Mesenchymal stem cell (in vitro differentiated cells and primary cell): Measurements from ENCODE around the gene MAP4.

ENCODE experiments used
- DNase-seq: peaks from one replicate; pipeline ENCODE4 v3.0.0-alpha.2; 2013
- H2AFZ ChIP-seq: one replicate; pipeline ENCODE4 v1.6.1; 2013; ENCODE audit warnings: low read depth, mild to moderate bottlenecking, control low read depth, inconsistent platforms, low read length, moderate library complexity
- H2AK5ac ChIP-seq: 2 replicates; pipeline ENCODE4 v1.6.1; 2013; ENCODE audit warnings: low read length, moderate library complexity, mild to moderate bottlenecking, inconsistent platforms; ENCODE audit not compliant: severe bottlenecking
- H2BK120ac ChIP-seq: one replicate; pipeline ENCODE4 v1.6.1; 2013; ENCODE audit warnings: low read depth, mild to moderate bottlenecking, inconsistent platforms, low read length, moderate library complexity
- H2BK12ac ChIP-seq, 2 experiments: one replicate each; pipeline ENCODE4 v1.6.1; 2013; ENCODE audit warnings: inconsistent platforms in 2 of 2, low read length in 2 of 2, mild to moderate bottlenecking in 2 of 2, moderate library complexity in 2 of 2, control low read depth in 1 of 2
- H2BK15ac ChIP-seq: one replicate; pipeline ENCODE4 v1.6.1; 2013; ENCODE audit warnings: mild to moderate bottlenecking, low read depth, inconsistent platforms; ENCODE audit not compliant: poor library complexity, severe bottlenecking
- H2BK5ac ChIP-seq: 2 replicates; pipeline ENCODE4 v1.6.1; 2013; ENCODE audit warnings: low read depth, mild to moderate bottlenecking, low read length, control low read depth, inconsistent platforms; ENCODE audit not compliant: poor library complexity, severe bottlenecking
- H3K14ac ChIP-seq, 2 experiments: one replicate each; pipeline ENCODE4 v1.6.1; 2013; ENCODE audit warnings: inconsistent platforms in 2 of 2, low read length in 2 of 2, control low read depth in 1 of 2, mild to moderate bottlenecking in 1 of 2, moderate library complexity in 1 of 2
- H3K18ac ChIP-seq, 2 experiments: one replicate each; pipeline ENCODE4 v1.6.1; 2013; ENCODE audit warnings: inconsistent platforms in 2 of 2, low read length in 2 of 2, control low read depth in 1 of 2, low read depth in 1 of 2, mild to moderate bottlenecking in 1 of 2
- H3K23ac ChIP-seq, 2 experiments: one replicate each; pipeline ENCODE4 v1.6.1; 2013; ENCODE audit warnings: inconsistent platforms in 2 of 2, low read length in 2 of 2, mild to moderate bottlenecking in 2 of 2, moderate library complexity in 2 of 2, control low read depth in 1 of 2
- H3K27ac ChIP-seq: 2 replicates; pipeline ENCODE4 v1.5.1; 2013; ENCODE audit warnings: mild to moderate bottlenecking, moderate library complexity, low read length, control low read depth, inconsistent platforms; ENCODE audit not compliant: poor library complexity, severe bottlenecking
- H3K27me3 ChIP-seq, 2 experiments: 2 replicates each; pipeline versions ENCODE4 v1.6.1 to v1.7.0; 2013; ENCODE audit warnings: low read length in 2 of 2, mild to moderate bottlenecking in 2 of 2, moderate library complexity in 2 of 2, control low read depth in 1 of 2, inconsistent platforms in 1 of 2; ENCODE audit not compliant: control insufficient read depth in 1 of 2, insufficient read depth in 1 of 2
- H3K36me3 ChIP-seq, 2 experiments: 2 replicates each; pipeline versions ENCODE4 v1.6.1 to v1.7.0; 2013; ENCODE audit warnings: low read length in 2 of 2, control low read depth in 1 of 2, inconsistent platforms in 1 of 2, low read depth in 1 of 2, mild to moderate bottlenecking in 1 of 2; ENCODE audit not compliant: insufficient read depth in 2 of 2, control insufficient read depth in 1 of 2
- H3K4ac ChIP-seq, 2 experiments: one replicate each; pipeline ENCODE4 v1.6.1; 2013; ENCODE audit warnings: inconsistent platforms in 2 of 2, low read length in 2 of 2, mild to moderate bottlenecking in 2 of 2, moderate library complexity in 2 of 2, control low read depth in 1 of 2, low read depth in 1 of 2
- H3K4me1 ChIP-seq: 2 replicates; pipeline ENCODE4 v1.6.1; 2013; ENCODE audit warnings: low read depth, low read length, control low read depth; ENCODE audit not compliant: control insufficient read depth, insufficient read depth
- H3K4me2 ChIP-seq: 2 replicates; pipeline ENCODE4 v1.6.1; 2013; ENCODE audit warnings: low read length, mild to moderate bottlenecking, inconsistent platforms; ENCODE audit not compliant: poor library complexity, severe bottlenecking
- H3K4me3 ChIP-seq, 2 experiments: 2 replicates each; pipeline versions ENCODE4 v1.5.1 to v1.7.0; 2013; ENCODE audit warnings: low read length in 2 of 2, mild to moderate bottlenecking in 2 of 2, control low read depth in 1 of 2, low read depth in 1 of 2; ENCODE audit not compliant: insufficient read depth in 1 of 2
- H3K79me1 ChIP-seq: replicated peaks from 2 replicates; pipeline ENCODE4 v1.6.1; 2013; ENCODE audit warnings: mild to moderate bottlenecking, control low read depth, low read length, inconsistent platforms; ENCODE audit not compliant: poor library complexity, severe bottlenecking
- H3K9ac ChIP-seq: 2 replicates; pipeline ENCODE4 v1.7.0; 2013; ENCODE audit warnings: mild to moderate bottlenecking, low read length, moderate library complexity
- H3K9me3 ChIP-seq: 2 replicates; pipeline ENCODE4 v1.7.0; 2013; ENCODE audit warnings: mild to moderate bottlenecking, low read length; ENCODE audit not compliant: control insufficient read depth
- H4K8ac ChIP-seq: one replicate; pipeline ENCODE4 v1.6.1; 2013; ENCODE audit warnings: inconsistent platforms, mild to moderate bottlenecking, low read length, moderate library complexity
- H4K91ac ChIP-seq: one replicate; pipeline ENCODE4 v1.6.1; 2013; ENCODE audit warnings: mild to moderate bottlenecking, low read length, inconsistent platforms
- WGBS: methylation state at CpG from one replicate; pipeline ENCODE4 v1.1.7; 2013; ENCODE audit warnings: mixed read lengths; 5-methylcytosine and 5-hydroxymethylcytosine counted together

Gene MAP4

DNA sequence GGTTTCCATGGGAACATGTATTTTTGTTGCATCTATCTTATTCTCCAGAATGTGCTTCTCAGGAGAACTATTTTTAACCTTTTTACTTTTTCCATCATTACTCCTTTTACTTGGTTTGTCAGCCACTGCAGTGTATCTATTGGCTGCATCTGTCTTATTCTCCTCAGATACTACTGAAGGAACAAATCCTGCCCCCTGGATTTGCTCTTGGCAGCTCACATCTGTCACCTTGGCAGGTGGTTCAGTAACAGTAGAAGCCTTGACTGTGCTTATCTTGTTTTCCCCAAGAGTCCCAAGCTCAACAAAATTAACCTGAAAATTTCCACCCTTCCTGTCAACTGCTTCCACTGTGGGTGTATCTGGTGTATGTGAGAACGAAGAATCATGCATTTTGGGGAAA is 106.0 kb downstream of the MAP4 start:
- no peak overlapping the region for H2BK15ac ChIP-seq
- H3K23ac ChIP-seq = no peak overlapping the region

GRCh38 chr3:47909607-47910006 is 106.6 kb downstream of the MAP4 start:
- Histone ChIP-seq H2BK5ac (no peak overlapping the region), H3K79me1 (peaks cover 14% of the 10 kb centered on the region), H3K27ac (no peak overlapping the region), H2BK12ac (no peak overlapping the region), H3K14ac (no peak overlapping the region), H2AK5ac (peak overlapping the region; percentile 58), H3K4me1 (peaks cover 7% of the 10 kb centered on the region), H4K8ac (no peak overlapping the region), H3K9ac (no peak overlapping the region), H2BK15ac (no peak overlapping the region), H3K23ac (no peak overlapping the region), H4K91ac (no peak overlapping the region), H2BK120ac (no peak overlapping the region), H3K27me3 (no peaks in the 10 kb centered on the region), H2AFZ (no peak overlapping the region), H3K18ac (no peak overlapping the region), H3K36me3 (peaks cover 13 to 69% of the 10 kb centered on the region in 2 experiments), H3K4me3 (no peak overlapping the region), H3K4ac (no peak overlapping the region), H3K4me2 (no peak overlapping the region), H3K9me3 (no peaks in the 10 kb centered on the region)
- DNase-seq = no peak
- 100% methylated on average over 1 of the region's 2 CpGs for WGBS

More for the DNA sequence above, 106.0 kb downstream of the MAP4 start:
- H3K79me1 ChIP-seq = peaks cover 18% of the 10 kb centered on the region
- H3K4me1 ChIP-seq = peaks cover 7% of the 10 kb centered on the region
- no peak overlapping the region for H4K8ac ChIP-seq
- no peaks in the 10 kb centered on the region for H3K9me3 ChIP-seq
- no peak overlapping the region for H3K4ac ChIP-seq
- H4K91ac ChIP-seq = no peak overlapping the region
- H2BK120ac ChIP-seq = no peak overlapping the region
- peak overlapping the region; percentile 7 for H2AK5ac ChIP-seq
- no peak overlapping the region for H3K9ac ChIP-seq
- peaks cover 10 to 68% of the 10 kb centered on the region in 2 experiments for H3K36me3 ChIP-seq
- no peak overlapping the region for H2AFZ ChIP-seq
- no peaks in the 10 kb centered on the region for H3K27me3 ChIP-seq
- no peak overlapping the region for H2BK5ac ChIP-seq
- no CpG with 5 or more reads among the region's 1 CpG for WGBS
- H3K4me3 ChIP-seq = no peak overlapping the region
- DNase-seq = no peak
- no peak overlapping the region for H2BK12ac ChIP-seq
- H3K27ac ChIP-seq = peak overlapping the region; percentile 42
- H3K18ac ChIP-seq = no peak overlapping the region
- H3K4me2 ChIP-seq = no peak overlapping the region
- no peak overlapping the region for H3K14ac ChIP-seq

DNA sequence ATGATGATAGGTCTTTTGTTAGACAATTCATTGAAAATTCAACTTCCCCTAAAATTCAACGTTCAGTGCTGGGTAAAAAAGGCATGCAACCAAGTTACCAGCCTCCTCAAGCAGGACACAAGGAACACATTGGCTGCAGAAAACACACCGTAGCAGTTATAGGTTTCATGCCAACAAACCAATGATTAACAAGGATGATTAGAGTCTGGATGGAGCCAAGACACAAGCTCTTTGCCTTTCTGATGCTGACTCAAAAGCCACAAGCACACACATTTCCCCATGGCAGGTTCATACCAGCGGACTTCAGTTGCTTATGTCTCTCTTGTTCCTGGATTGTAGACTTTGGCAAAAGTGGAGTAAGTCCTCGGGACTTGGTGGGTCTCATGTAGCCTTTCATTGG is 107.5 kb downstream of the MAP4 start:
- H3K27ac ChIP-seq = no peak overlapping the region
- no peaks in the 10 kb centered on the region for H3K27me3 ChIP-seq
- no peak overlapping the region for H3K23ac ChIP-seq
- no peak overlapping the region for H4K8ac ChIP-seq
- H4K91ac ChIP-seq = no peak overlapping the region
- H2BK15ac ChIP-seq = no peak overlapping the region
- peaks cover 14% of the 10 kb centered on the region for H3K79me1 ChIP-seq
- no peak overlapping the region for H3K4me2 ChIP-seq
- H3K4ac ChIP-seq = no peak overlapping the region
- DNase-seq = no peak
- no peak overlapping the region for H3K9ac ChIP-seq
- H3K36me3 ChIP-seq = peaks cover 12 to 66% of the 10 kb centered on the region in 2 experiments
- no peak overlapping the region for H2AK5ac ChIP-seq
- H3K18ac ChIP-seq = no peak overlapping the region
- no peaks in the 10 kb centered on the region for H3K9me3 ChIP-seq
- peaks cover 7% of the 10 kb centered on the region for H3K4me1 ChIP-seq
- H2BK120ac ChIP-seq = no peak overlapping the region
- no peak overlapping the region for H3K4me3 ChIP-seq
- no peak overlapping the region for H2BK12ac ChIP-seq
- H2AFZ ChIP-seq = no peak overlapping the region
- no peak overlapping the region for H3K14ac ChIP-seq
- no peak overlapping the region for H2BK5ac ChIP-seq
- WGBS = 100% methylated on average over 4 of the region's 4 CpGs

GRCh38 chr3:47907784-47908183 is 108.4 kb downstream of the MAP4 start:
- H3K23ac ChIP-seq = no peak overlapping the region
- H3K4me3 ChIP-seq = no peak overlapping the region
- no peak overlapping the region for H3K4ac ChIP-seq
- no peak overlapping the region for H3K9ac ChIP-seq
- no peak for DNase-seq
- no peak overlapping the region for H3K14ac ChIP-seq
- no peak overlapping the region for H2BK5ac ChIP-seq
- peaks cover 17% of the 10 kb centered on the region for H3K79me1 ChIP-seq
- no peak overlapping the region for H3K18ac ChIP-seq
- no peak overlapping the region for H2AFZ ChIP-seq
- H3K27ac ChIP-seq = no peak overlapping the region
- no peak overlapping the region for H4K91ac ChIP-seq
- no peak overlapping the region for H2BK12ac ChIP-seq
- H3K4me2 ChIP-seq = no peak overlapping the region
- H3K9me3 ChIP-seq = no peaks in the 10 kb centered on the region
- peaks cover 16 to 63% of the 10 kb centered on the region in 2 experiments for H3K36me3 ChIP-seq
- H4K8ac ChIP-seq = no peak overlapping the region
- no peak overlapping the region for H2BK120ac ChIP-seq
- H2AK5ac ChIP-seq = no peak overlapping the region
- no peak overlapping the region for H2BK15ac ChIP-seq
- peaks cover 7% of the 10 kb centered on the region for H3K4me1 ChIP-seq
- H3K27me3 ChIP-seq = no peaks in the 10 kb centered on the region
